RWPE2 (cell line): ENCODE data around the gene ASB2.

Source experiments
- ATAC-seq: fragments of 200-7000 bp; cut with Tn5 transposase; 3 replicates; pipeline ENCODE4 v1.9.1; 2021; ENCODE audit warnings: low read depth
- DNase-seq: peaks from one replicate; pipeline ENCODE4 v3.0.0-alpha.2; 2020; ENCODE audit warnings: low spot score
- H3K27ac ChIP-seq: fragments of 450-650 bp; 2 replicates; pipeline ENCODE4 v1.5.1; 2017; ENCODE audit warnings: mild to moderate bottlenecking; ENCODE audit not compliant: poor library complexity, severe bottlenecking
- H3K27me3 ChIP-seq: fragments of 250-450 bp; sonication (Bioruptor Pico); 2 replicates; pipeline ENCODE4 v1.5.1; 2021; ENCODE audit warnings: mild to moderate bottlenecking, moderate library complexity; ENCODE audit not compliant: insufficient read depth, poor library complexity, severe bottlenecking
- H3K36me3 ChIP-seq: fragments of 250-450 bp; sonication (Bioruptor Pico); 2 replicates; pipeline ENCODE4 v1.5.1; 2020; ENCODE audit warnings: low read depth, mild to moderate bottlenecking, moderate library complexity
- H3K4me1 ChIP-seq: fragments of 250-450 bp; sonication (Bioruptor Pico); 2 replicates; pipeline ENCODE4 v1.5.1; 2021; ENCODE audit warnings: mild to moderate bottlenecking, moderate library complexity; ENCODE audit not compliant: insufficient read depth, poor library complexity, severe bottlenecking
- H3K4me3 ChIP-seq: fragments of 250-450 bp; sonication (Bioruptor Pico); 2 replicates; pipeline ENCODE4 v1.5.1; 2021; ENCODE audit warnings: mild to moderate bottlenecking, moderate library complexity; ENCODE audit not compliant: severe bottlenecking
- H3K9me3 ChIP-seq: fragments of 250-450 bp; sonication (Bioruptor Pico); 2 replicates; pipeline ENCODE4 v1.5.1; 2021; ENCODE audit warnings: mild to moderate bottlenecking, moderate library complexity; ENCODE audit not compliant: severe bottlenecking
- TF ChIP-seq, protein P1 (sequence below): fragments of 450-650 bp; IDR thresholded peaks from one replicate; pipeline ENCODE4 v1.5.1; 2017; ENCODE audit warnings: mild to moderate bottlenecking, moderate library complexity; ENCODE audit not compliant: poor library complexity, severe bottlenecking

The ASB2 gene

GRCh38 chr14:93954900-93955849, 21.2 kb downstream of the ASB2 start:
- TF ChIP-seq, protein P1, sequence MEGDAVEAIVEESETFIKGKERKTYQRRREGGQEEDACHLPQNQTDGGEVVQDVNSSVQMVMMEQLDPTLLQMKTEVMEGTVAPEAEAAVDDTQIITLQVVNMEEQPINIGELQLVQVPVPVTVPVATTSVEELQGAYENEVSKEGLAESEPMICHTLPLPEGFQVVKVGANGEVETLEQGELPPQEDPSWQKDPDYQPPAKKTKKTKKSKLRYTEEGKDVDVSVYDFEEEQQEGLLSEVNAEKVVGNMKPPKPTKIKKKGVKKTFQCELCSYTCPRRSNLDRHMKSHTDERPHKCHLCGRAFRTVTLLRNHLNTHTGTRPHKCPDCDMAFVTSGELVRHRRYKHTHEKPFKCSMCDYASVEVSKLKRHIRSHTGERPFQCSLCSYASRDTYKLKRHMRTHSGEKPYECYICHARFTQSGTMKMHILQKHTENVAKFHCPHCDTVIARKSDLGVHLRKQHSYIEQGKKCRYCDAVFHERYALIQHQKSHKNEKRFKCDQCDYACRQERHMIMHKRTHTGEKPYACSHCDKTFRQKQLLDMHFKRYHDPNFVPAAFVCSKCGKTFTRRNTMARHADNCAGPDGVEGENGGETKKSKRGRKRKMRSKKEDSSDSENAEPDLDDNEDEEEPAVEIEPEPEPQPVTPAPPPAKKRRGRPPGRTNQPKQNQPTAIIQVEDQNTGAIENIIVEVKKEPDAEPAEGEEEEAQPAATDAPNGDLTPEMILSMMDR, result no peak
- ATAC-seq (no peak), DNase-seq (no peak)
- H3K27ac ChIP-seq, result no peak overlapping the region
- peaks cover 13% of the 10 kb centered on the region for H3K4me1 ChIP-seq
- no peak overlapping the region for H3K4me3 ChIP-seq
- no peaks in the 10 kb centered on the region for H3K36me3 ChIP-seq
- no peaks in the 10 kb centered on the region for H3K9me3 ChIP-seq
- no peaks in the 10 kb centered on the region for H3K27me3 ChIP-seq

DNA sequence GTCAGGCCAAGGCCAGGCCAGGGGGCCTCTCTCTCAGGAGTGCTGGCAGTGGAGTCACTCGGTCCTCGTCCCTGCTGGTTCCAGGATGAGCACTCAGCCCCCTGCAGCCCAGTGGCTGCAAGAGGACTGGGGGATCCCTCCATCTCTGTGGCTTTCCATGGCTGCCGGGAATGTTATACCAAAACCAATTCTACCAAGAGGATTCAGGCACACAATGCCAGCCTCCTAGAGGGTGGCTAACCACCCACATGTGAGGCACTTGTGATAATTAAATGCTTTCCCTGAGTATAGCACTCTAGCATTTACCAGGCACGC, 21.9 kb downstream of the ASB2 start:
- TF ChIP-seq, protein P1, result no peak
- Histone ChIP-seq H3K4me3 (no peak overlapping the region), H3K27ac (no peak overlapping the region), H3K9me3 (no peaks in the 10 kb centered on the region), H3K4me1 (peaks cover 6% of the 10 kb centered on the region), H3K36me3 (no peaks in the 10 kb centered on the region), H3K27me3 (no peaks in the 10 kb centered on the region)
- no peak for ATAC-seq
- no peak for DNase-seq

- Histone ChIP-seq H3K36me3 (no peaks in the 10 kb centered on the region), H3K27me3 (no peaks in the 10 kb centered on the region), H3K27ac (no peak overlapping the region), H3K4me1 (peaks cover 1% of the 10 kb centered on the region), H3K4me3 (no peak overlapping the region), H3K9me3 (no peaks in the 10 kb centered on the region)
- TF ChIP-seq, protein P1, result no peak
- ATAC-seq (no peak), DNase-seq (no peak)
Observed at GRCh38 chr14:93953739-93954515, 22.4 kb downstream of the ASB2 start.

DNA sequence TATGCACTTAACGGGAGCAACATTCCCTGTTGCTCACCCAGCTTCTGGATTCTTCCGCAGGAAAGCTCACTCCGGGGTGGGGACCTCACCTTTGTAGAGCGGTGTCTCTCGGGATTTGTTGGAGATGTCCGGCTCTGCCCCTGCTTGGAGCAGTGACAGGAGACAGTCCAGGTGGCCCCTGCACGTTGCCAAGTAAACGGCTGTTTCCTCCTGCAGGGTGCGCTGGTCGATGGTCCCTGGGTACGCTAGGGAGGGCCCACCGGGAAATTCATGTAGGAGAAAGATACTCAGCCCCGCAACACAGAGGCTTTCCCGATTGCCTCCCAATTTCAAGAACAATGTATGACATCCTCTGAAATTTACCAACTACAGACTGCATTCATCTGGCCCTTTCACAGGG, 23.1 kb downstream of the ASB2 start:
- no peak overlapping the region for H3K4me3 ChIP-seq
- ATAC-seq, result no peak

More for the DNA sequence above, 23.1 kb downstream of the ASB2 start:
- Histone ChIP-seq H3K27me3 (no peaks in the 10 kb centered on the region), H3K9me3 (no peaks in the 10 kb centered on the region), H3K36me3 (no peaks in the 10 kb centered on the region), H3K27ac (no peak overlapping the region), H3K4me1 (no peaks in the 10 kb centered on the region)
- no peak for DNase-seq
- TF ChIP-seq, protein P1, result no peak
